HG03139 (cell line): ENCODE data around the gene C11orf97.

ENCODE experiments used
- ATAC-seq: cut with Tn5 transposase; IDR thresholded peaks from one replicate; pipeline ENCODE4 v1.9.1; 2021; ENCODE audit not compliant: unreplicated experiment

Gene C11orf97

DNA sequence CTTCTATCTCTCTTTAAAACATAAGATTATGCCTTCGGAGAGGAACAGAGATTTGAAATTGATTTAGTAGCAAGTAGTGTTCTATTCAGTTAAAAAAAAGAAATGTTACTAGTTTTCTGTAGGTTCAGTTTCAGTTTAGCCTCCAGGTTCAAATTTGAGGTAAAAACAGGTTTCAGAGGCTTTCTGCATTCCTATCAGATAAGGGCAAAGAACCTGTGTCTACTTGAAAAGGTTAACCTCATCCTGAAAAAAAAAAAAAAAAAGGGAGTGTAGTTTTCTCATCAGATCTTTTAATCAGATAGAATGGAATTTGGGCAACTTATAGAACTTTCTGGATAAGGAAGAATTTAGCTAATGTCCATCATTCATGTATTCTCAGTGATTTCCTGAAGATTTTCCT lies 12.1 kb downstream of the C11orf97 start:
- ATAC-seq = no peak

GRCh38 chr11:94525546-94526324 lies 13.5 kb downstream of the C11orf97 start:
- ATAC-seq = no peak

DNA sequence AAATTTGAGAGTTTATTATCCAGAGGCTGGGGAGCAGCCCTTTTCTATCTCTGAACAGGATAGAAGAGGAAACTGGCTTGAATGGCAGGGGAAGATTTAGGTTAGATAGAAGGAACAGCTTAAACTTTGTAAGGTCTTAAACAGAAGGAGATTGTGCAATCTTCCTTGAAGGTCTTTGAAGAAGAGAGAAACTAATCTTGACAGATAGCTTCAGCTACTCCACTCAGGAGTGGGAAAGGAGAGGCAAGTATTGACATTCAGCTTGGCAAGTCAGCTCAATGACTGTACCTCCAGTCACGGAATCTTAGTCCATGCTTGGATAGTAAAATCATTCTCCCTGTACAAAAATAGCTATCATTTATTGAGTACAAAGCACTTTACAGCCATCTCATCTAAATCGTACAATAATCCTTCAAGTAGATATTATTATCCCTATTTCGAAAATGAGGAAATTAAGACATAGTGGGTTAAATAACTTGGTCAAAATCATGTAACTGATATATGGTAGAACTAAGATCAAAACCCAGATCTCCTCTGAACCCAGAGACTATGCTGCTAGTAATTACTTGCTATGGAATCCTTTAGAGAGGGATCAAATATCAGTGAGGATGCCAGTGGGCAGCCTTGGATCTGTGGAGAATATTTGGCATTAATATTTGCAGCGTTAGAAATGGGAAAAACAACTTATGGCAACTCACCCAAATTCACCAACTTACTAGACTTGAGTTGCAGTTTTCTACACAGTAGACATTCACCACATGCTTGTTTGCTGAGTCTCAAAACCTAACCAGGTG lies 14.6 kb downstream of the C11orf97 start:
- ATAC-seq = no peak

GRCh38 chr11:94528551-94528950 lies 16.3 kb downstream of the C11orf97 start:
- no peak for ATAC-seq

- ATAC-seq = no peak
These were observed 19.9 kb downstream of the C11orf97 start for GRCh38 chr11:94532211-94532610.

- no peak for ATAC-seq
These were observed 20.9 kb downstream of the C11orf97 start for GRCh38 chr11:94533206-94533605.

- no peak for ATAC-seq
These were observed 21.7 kb downstream of the C11orf97 start for GRCh38 chr11:94533696-94534630.

GRCh38 chr11:94536386-94536785 lies 24.1 kb downstream of the C11orf97 start:
- ATAC-seq = no peak

GRCh38 chr11:94537031-94537600 lies 24.9 kb downstream of the C11orf97 start:
- ATAC-seq = no peak

GRCh38 chr11:94539420-94539819 lies 27.2 kb downstream of the C11orf97 start:
- ATAC-seq = no peak

DNA sequence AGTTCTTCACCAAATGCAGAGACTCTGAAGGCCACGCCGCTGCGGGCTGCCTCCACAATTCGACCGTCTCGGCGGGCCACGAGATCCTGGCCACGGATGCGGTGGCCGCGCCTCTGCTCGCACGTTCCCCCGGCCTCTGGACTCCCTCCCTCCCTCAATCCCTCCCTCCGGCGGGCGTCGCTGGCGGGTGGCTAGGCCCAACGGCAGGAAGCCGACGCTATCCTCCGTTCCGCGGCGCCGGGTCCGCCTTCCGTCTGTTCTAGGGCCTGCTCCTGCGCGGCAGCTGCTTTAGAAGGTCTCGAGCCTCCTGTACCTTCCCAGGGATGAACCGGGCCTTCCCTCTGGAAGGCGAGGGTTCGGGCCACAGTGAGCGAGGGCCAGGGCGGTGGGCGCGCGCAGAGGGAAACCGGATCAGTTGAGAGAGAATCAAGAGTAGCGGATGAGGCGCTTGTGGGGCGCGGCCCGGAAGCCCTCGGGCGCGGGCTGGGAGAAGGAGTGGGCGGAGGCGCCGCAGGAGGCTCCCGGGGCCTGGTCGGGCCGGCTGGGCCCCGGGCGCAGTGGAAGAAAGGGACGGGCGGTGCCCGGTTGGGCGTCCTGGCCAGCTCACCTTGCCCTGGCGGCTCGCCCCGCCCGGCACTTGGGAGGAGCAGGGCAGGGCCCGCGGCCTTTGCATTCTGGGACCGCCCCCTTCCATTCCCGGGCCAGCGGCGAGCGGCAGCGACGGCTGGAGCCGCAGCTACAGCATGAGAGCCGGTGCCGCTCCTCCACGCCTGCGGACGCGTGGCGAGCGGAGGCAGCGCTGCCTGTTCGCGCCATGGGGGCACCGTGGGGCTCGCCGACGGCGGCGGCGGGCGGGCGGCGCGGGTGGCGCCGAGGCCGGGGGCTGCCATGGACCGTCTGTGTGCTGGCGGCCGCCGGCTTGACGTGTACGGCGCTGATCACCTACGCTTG lies 31.7 kb downstream of the C11orf97 start, which contains the start of gene FUT4:
Gene FUT4 (plus strand): TSS at position 227 of the 951 bp plus-strand sequence. CDS start 213 bp downstream, at position 440.
- peak; percentile 79 for ATAC-seq

GRCh38 chr11:94544646-94545263 lies 32.5 kb downstream of the C11orf97 start:
- ATAC-seq = peak; percentile 2

DNA sequence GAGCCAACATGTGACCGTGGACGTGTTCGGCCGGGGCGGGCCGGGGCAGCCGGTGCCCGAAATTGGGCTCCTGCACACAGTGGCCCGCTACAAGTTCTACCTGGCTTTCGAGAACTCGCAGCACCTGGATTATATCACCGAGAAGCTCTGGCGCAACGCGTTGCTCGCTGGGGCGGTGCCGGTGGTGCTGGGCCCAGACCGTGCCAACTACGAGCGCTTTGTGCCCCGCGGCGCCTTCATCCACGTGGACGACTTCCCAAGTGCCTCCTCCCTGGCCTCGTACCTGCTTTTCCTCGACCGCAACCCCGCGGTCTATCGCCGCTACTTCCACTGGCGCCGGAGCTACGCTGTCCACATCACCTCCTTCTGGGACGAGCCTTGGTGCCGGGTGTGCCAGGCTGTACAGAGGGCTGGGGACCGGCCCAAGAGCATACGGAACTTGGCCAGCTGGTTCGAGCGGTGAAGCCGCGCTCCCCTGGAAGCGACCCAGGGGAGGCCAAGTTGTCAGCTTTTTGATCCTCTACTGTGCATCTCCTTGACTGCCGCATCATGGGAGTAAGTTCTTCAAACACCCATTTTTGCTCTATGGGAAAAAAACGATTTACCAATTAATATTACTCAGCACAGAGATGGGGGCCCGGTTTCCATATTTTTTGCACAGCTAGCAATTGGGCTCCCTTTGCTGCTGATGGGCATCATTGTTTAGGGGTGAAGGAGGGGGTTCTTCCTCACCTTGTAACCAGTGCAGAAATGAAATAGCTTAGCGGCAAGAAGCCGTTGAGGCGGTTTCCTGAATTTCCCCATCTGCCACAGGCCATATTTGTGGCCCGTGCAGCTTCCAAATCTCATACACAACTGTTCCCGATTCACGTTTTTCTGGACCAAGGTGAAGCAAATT lies 33.3 kb downstream of the C11orf97 start:
- ATAC-seq = no peak

GRCh38 chr11:94546162-94546470 lies 33.9 kb downstream of the C11orf97 start:
- no peak for ATAC-seq

DNA sequence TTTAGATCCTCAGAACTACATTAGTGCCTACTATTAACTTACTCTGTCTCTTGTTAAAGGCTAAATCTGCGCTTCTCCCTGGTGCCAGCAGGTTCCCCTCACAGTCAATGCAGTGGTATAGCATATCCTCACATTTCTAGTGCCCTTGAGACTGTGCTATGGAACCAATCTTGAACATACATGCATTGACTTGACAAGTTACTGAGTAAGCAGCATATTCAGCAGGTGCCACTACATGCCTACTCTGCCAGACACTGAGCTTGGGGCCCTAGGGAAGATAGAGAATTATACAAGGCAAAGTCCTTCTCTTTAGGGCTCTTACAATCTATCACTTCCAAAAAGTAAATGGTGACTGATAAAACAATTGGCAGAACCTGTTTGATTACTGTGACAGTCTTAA lies 34.6 kb downstream of the C11orf97 start:
- no peak for ATAC-seq

- ATAC-seq = no peak
These were observed 36.9 kb downstream of the C11orf97 start for GRCh38 chr11:94549146-94549545.

GRCh38 chr11:94550513-94550912 lies 38.3 kb downstream of the C11orf97 start:
- ATAC-seq = no peak

DNA sequence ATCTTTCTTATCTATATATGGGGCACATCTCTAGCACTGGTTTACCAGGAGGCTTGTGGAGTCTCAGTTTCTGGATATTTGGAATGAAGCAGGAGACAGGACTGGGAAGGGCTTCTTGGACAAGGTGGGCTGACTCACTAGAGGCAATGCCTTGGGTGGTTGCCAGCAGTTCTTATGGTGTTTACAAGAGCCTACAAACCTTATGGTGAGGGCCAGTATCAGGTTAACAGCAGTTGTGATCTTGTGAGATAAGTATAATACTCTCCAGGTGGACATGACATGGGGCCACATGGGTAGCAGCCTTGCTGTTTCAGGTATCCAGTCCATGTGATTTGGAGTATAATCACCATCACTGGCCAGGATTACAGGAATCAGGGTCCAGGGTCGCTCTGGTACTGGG lies 41.7 kb downstream of the C11orf97 start:
- ATAC-seq = no peak
